HepG2 (cell line): ENCODE measurements around the gene ELOVL6.

Experiments
- ISX ChIP-seq: sonication (generic); formaldehyde crosslinking; conservative IDR thresholded peaks from 2 replicates; pipeline ENCODE4 v1.5.0; 2020; ENCODE audit warnings: missing genetic modification reagents
- JDP2 ChIP-seq: sonication (generic); formaldehyde crosslinking; IDR thresholded peaks from 2 replicates; pipeline ENCODE4 v1.8.1; 2022; ENCODE audit warnings: missing genetic modification reagents, borderline replicate concordance
- LBX2 ChIP-seq: sonication (generic); formaldehyde crosslinking; IDR thresholded peaks from 2 replicates; pipeline ENCODE4 v1.5.0; 2020; ENCODE audit warnings: missing genetic modification reagents, mild to moderate bottlenecking, borderline replicate concordance
- NFKBIZ ChIP-seq: IDR thresholded peaks from 2 replicates; pipeline ENCODE4 v1.6.1; 2018; ENCODE audit warnings: missing genetic modification reagents, missing compliant biosample characterization
- TAF1 ChIP-seq: sonication (generic); formaldehyde crosslinking; IDR thresholded peaks from 2 replicates; pipeline ENCODE4 v1.4.0; 2020; ENCODE audit warnings: missing genetic modification reagents
- TFAP4 ChIP-seq: sonication (generic); IDR thresholded peaks from 2 replicates; pipeline ENCODE4 v1.6.1; 2016; ENCODE audit warnings: low read depth, borderline replicate concordance
- ZBTB7A ChIP-seq: sonication (generic); formaldehyde crosslinking; IDR thresholded peaks from 2 replicates; pipeline ENCODE4 v1.8.0; 2022; ENCODE audit warnings: mild to moderate bottlenecking, missing genetic modification reagents
- ZNF567 ChIP-seq: sonication (generic); formaldehyde crosslinking; IDR thresholded peaks from 2 replicates; pipeline ENCODE4 v1.8.1; 2023; ENCODE audit warnings: mild to moderate bottlenecking, missing genetic modification reagents, borderline replicate concordance

- TF ChIP-seq TAF1 (CRISPR knock-in tag) = no peak
- TF ChIP-seq ZBTB7A (CRISPR knock-in tag) = no peak
- no peak for TF ChIP-seq TFAP4
- no peak for TF ChIP-seq JDP2 (CRISPR knock-in tag)
- no peak for TF ChIP-seq ISX (CRISPR knock-in tag)
- TF ChIP-seq NFKBIZ (CRISPR knock-in tag) = no peak
- TF ChIP-seq LBX2 (CRISPR knock-in tag) = no peak
- no peak for TF ChIP-seq ZNF567
Measured at GRCh38 chr4:110014233-110014632, 184.2 kb downstream of the ELOVL6 start.
